Endothelial cell of umbilical vein (primary cell): ENCODE measurements around the gene MOXD1. TPM values are rescaled to one million over a fixed set of nuclear protein-coding genes. Genes with fewer than 3 reads are reported as not detected.

Source experiments
- BruUV-seq: library from RNA; stranded (reverse); fragments of 400-500 nt; replicated peaks from 2 replicates; lab custom pipeline; 2021; lab: Mats Ljungman, UMichigan
- CTCF ChIA-PET: fragments of 300-600, 350-600 bp; sonication (Branson Sonifier 250); formaldehyde crosslinking; loops from one replicate; lab custom pipeline; 2021; ENCODE audit warnings: antibody characterized with exemption, inconsistent platforms; lab: Charles Lee
- POLR2A ChIA-PET: fragments of 300-600, 350-600 bp; sonication (Branson Sonifier 250); formaldehyde crosslinking; loops from one replicate; lab custom pipeline; 2021; ENCODE audit warnings: antibody characterized with exemption, inconsistent platforms; lab: Charles Lee
- DNase-seq: peaks from one replicate; pipeline ENCODE4 v3.0.0-alpha.2; 2011; ENCODE audit warnings: low read depth, low spot score
- FAIRE-seq: peaks from 2 replicates; lab custom pipeline; 2011; peaks lifted over from hg19 to GRCh38; lab: Jason Lieb, UNC
- H2AFZ ChIP-seq: 2 replicates; pipeline ENCODE4 v1.6.0; 2012; ENCODE audit warnings: low read depth, low read length, control low read depth, inconsistent platforms
- H3K27ac ChIP-seq: 2 replicates; pipeline ENCODE4 v1.5.1; 2011; ENCODE audit warnings: low read depth, mild to moderate bottlenecking, control low read depth, low read length, moderate library complexity; ENCODE audit not compliant: insufficient read depth
- H3K27me3 ChIP-seq, 2 experiments: 2 replicates each; pipeline versions ENCODE4 v1.6.0 to v1.6.1; 2011; ENCODE audit warnings: low read length in 2 of 2, mixed read lengths in 1 of 2; ENCODE audit not compliant: control insufficient read depth in 2 of 2, insufficient read depth in 2 of 2
- H3K36me3 ChIP-seq, 2 experiments: 2 replicates in 1 of 2; 3 replicates in 1 of 2; pipeline ENCODE4 v1.5.1; 2011; ENCODE audit warnings: low read length in 2 of 2, mild to moderate bottlenecking in 1 of 2, moderate library complexity in 1 of 2; ENCODE audit not compliant: control insufficient read depth in 2 of 2, insufficient read depth in 2 of 2; ENCODE audit errors: extremely low read depth in 1 of 2
- H3K4me1 ChIP-seq: 3 replicates; pipeline ENCODE4 v1.5.1; 2011; ENCODE audit warnings: mild to moderate bottlenecking, low read length; ENCODE audit not compliant: control insufficient read depth, insufficient read depth; ENCODE audit errors: extremely low read depth
- H3K4me2 ChIP-seq: 2 replicates; pipeline ENCODE4 v1.6.1; 2011; ENCODE audit warnings: low read length, control low read depth, mixed read lengths; ENCODE audit not compliant: insufficient read depth
- H3K4me3 ChIP-seq, 3 experiments: fragments of 200-600 bp in 1 of 3; sonication (generic), shearing (Covaris generic) in 1 of 3; replicated peaks in 1 of 3; 2 replicates each; pipeline ENCODE4 v1.5.1; 2011 to 2016; ENCODE audit warnings: control low read depth in 3 of 3, low read length in 3 of 3, mild to moderate bottlenecking in 2 of 3, inconsistent platforms in 1 of 3, low read depth in 1 of 3, moderate library complexity in 1 of 3; ENCODE audit not compliant: insufficient read depth in 1 of 3
- H3K79me2 ChIP-seq: 2 replicates; pipeline ENCODE4 v1.6.0; 2012; ENCODE audit warnings: low read length, inconsistent platforms; ENCODE audit not compliant: control insufficient read depth, insufficient read depth
- H3K9ac ChIP-seq: replicated peaks from 2 replicates; pipeline ENCODE3; 2011; ENCODE audit warnings: low read length, control low read depth; ENCODE audit not compliant: insufficient read depth; ENCODE audit errors: extremely low read depth
- H3K9me1 ChIP-seq: replicated peaks from 3 replicates; pipeline ENCODE4 v1.6.0; 2011; ENCODE audit warnings: mild to moderate bottlenecking, low read length; ENCODE audit not compliant: control insufficient read depth, insufficient read depth; ENCODE audit errors: extremely low read depth
- H3K9me3 ChIP-seq: replicated peaks from 2 replicates; pipeline ENCODE4 v1.5.1; 2012; ENCODE audit warnings: low read length, inconsistent platforms; ENCODE audit not compliant: control insufficient read depth, insufficient read depth
- H4K20me1 ChIP-seq: replicated peaks from 2 replicates; pipeline ENCODE3; 2011; ENCODE audit warnings: mild to moderate bottlenecking, low read length; ENCODE audit not compliant: control insufficient read depth, insufficient read depth; ENCODE audit errors: extremely low read depth
- EZH2 ChIP-seq: IDR thresholded peaks from 2 replicates; pipeline ENCODE4 v1.6.1; 2012; ENCODE audit warnings: borderline replicate concordance, low read depth, mild to moderate bottlenecking, moderate library complexity, low read length, inconsistent platforms; ENCODE audit not compliant: severe bottlenecking
- FOS ChIP-seq: IDR thresholded peaks from 2 replicates; pipeline ENCODE4 v1.6.1; 2011; ENCODE audit warnings: mild to moderate bottlenecking, low read length, moderate library complexity, borderline replicate concordance; ENCODE audit not compliant: insufficient read depth
- GATA2 ChIP-seq: IDR thresholded peaks from 2 replicates; pipeline ENCODE4 v1.7.0; 2011; ENCODE audit warnings: low read depth, mild to moderate bottlenecking, moderate library complexity, mixed read lengths, low read length; ENCODE audit not compliant: insufficient read length, insufficient read depth
- JUN ChIP-seq: IDR thresholded peaks from 2 replicates; pipeline ENCODE4 v1.6.1; 2011; ENCODE audit warnings: borderline replicate concordance, low read depth; ENCODE audit not compliant: insufficient read length, insufficient read depth
- MAX ChIP-seq: IDR thresholded peaks from 2 replicates; pipeline ENCODE4 v1.6.1; 2011; ENCODE audit not compliant: insufficient read depth, insufficient read length
- MYC ChIP-seq: IDR thresholded peaks from one replicate; pipeline ENCODE4 v1.6.1; 2011; ENCODE audit warnings: mild to moderate bottlenecking, low read depth, low read length
- POLR2A ChIP-seq: IDR thresholded peaks from 2 replicates; pipeline ENCODE4 v1.6.1; 2012; ENCODE audit warnings: low read depth, mild to moderate bottlenecking, control low read depth, low read length
- POLR2AphosphoS5 ChIP-seq: IDR thresholded peaks from 2 replicates; pipeline ENCODE4 v1.6.1; 2012; ENCODE audit warnings: low read depth, mild to moderate bottlenecking, control low read depth, low read length, moderate library complexity; ENCODE audit not compliant: insufficient read depth
- dilution Hi-C: fragments of 300-500 bp; cut with MboI; formaldehyde crosslinking; loops from one replicate; pipeline ENCODE4 v1.15.0; 2019; ENCODE audit warnings: low sequenced_read_pairs; ENCODE audit not compliant: extremely low pct_ligation_motif_present
- intact Hi-C: fragments of 100-400 bp; cut with micrococcal nuclease; formaldehyde crosslinking; loops from one replicate; pipeline ENCODE4 v1.10.0; 2022
- polyA plus RNA-seq, 4 experiments: library from polyadenylated mRNA; depleted of rRNA in 3 of 4; stranded (reverse) in 3 of 4; unstranded in 1 of 4; fragments of >200 nt; gene quantifications; 2 replicates each; pipeline versions ENCODE4 v1.2.1 to v1.2.3, GENCODE V29; 2011 to 2012; ENCODE audit warnings: missing spikeins in 1 of 4
- total RNA-seq: library from RNA; stranded (reverse); gene quantifications from 2 replicates; pipeline ENCODE4 v1.2.3, GENCODE V29; 2021
- TF ChIP-seq, protein P1 (sequence below), 2 donors: IDR thresholded peaks; 1 replicate in 1 of 2; 2 replicates in 1 of 2; pipeline ENCODE4 v1.5.1; 2011; ENCODE audit warnings: low read length in 2 of 2, mild to moderate bottlenecking in 2 of 2, moderate library complexity in 2 of 2, control low read depth in 1 of 2, inconsistent platforms in 1 of 2, low read depth in 1 of 2; ENCODE audit not compliant: insufficient read depth in 1 of 2; ENCODE audit errors: extremely low read depth in 1 of 2

The MOXD1 gene
- total and polyA plus RNA-seq, 2 donors (not counting 3 experiments of a cell fraction or from before 2014, with no cell fraction given) = 0.01 TPM; not detected in 1

- Histone ChIP-seq H4K20me1 (no peaks in the 10 kb centered on the region), H3K9me1 (no peaks in the 10 kb centered on the region), H3K9me3 (no peaks in the 10 kb centered on the region), H3K4me3 (no peak overlapping the region), H3K36me3 (no peaks in the 10 kb centered on the region), H3K4me1 (no peaks in the 10 kb centered on the region), H3K9ac (no peak overlapping the region), H3K4me2 (no peak overlapping the region), H3K27ac (no peak overlapping the region), H3K79me2 (no peaks in the 10 kb centered on the region), H2AFZ (no peak overlapping the region), H3K27me3 (peaks cover 5 to 28% of the 10 kb centered on the region in 2 experiments)
- intact Hi-C loops (no loop called here), dilution Hi-C loops (no loop called here)
- no TSS peak for BruUV-seq
- ChIA-PET CTCF (interaction anchor here (0.7 to 1.7 kb wide), 3 partner anchors 42 to 118 kb away, joined by 3 to 6 read pairs (median 4); no protein-coding TSS in a partner anchor), POLR2A (no interaction called here)
- TF ChIP-seq MAX (no peak), FOS (no peak), EZH2 (no peak), MYC (no peak), POLR2A (no peak), JUN (no peak), GATA2 (no peak), POLR2AphosphoS5 (no peak)
- TF ChIP-seq, protein P1, sequence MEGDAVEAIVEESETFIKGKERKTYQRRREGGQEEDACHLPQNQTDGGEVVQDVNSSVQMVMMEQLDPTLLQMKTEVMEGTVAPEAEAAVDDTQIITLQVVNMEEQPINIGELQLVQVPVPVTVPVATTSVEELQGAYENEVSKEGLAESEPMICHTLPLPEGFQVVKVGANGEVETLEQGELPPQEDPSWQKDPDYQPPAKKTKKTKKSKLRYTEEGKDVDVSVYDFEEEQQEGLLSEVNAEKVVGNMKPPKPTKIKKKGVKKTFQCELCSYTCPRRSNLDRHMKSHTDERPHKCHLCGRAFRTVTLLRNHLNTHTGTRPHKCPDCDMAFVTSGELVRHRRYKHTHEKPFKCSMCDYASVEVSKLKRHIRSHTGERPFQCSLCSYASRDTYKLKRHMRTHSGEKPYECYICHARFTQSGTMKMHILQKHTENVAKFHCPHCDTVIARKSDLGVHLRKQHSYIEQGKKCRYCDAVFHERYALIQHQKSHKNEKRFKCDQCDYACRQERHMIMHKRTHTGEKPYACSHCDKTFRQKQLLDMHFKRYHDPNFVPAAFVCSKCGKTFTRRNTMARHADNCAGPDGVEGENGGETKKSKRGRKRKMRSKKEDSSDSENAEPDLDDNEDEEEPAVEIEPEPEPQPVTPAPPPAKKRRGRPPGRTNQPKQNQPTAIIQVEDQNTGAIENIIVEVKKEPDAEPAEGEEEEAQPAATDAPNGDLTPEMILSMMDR (IDR thresholded peaks at IDR 0.05; ENCODE audit: extremely low read depth in 1 of 2, insufficient read depth in 1 of 2, low read depth in 1 of 2, low read length in 2 of 2) = no peak
- DNase-seq = no peak
- FAIRE-seq = no peak
Measured at GRCh38 chr6:132322398-132322797, 78.9 kb downstream of the MOXD1 start.
